GM18873 (cell line): ENCODE results near the gene PLEK.
"Not testable (repeated sequence)": the region's sequence is repeated elsewhere in the genome, so short reads cannot be mapped to it uniquely, and the experiment has no call there.

Experiments
- ATAC-seq: cut with Tn5 transposase; IDR thresholded peaks from one replicate; pipeline ENCODE4 v1.9.1; 2021; ENCODE audit warnings: mild to moderate bottlenecking, moderate library complexity, moderate number of reproducible peaks; ENCODE audit not compliant: unreplicated experiment, low FRiP score

The PLEK gene

GRCh38 chr2:68436270-68436669, 71.2 kb downstream of the PLEK start:
- ATAC-seq: no peak

GRCh38 chr2:68438455-68439303, 73.6 kb downstream of the PLEK start:
- ATAC-seq: no peak

- peak; percentile 96 for ATAC-seq
Measured at GRCh38 chr2:68441179-68441993, 76.3 kb downstream of the PLEK start.

GRCh38 chr2:68441994-68442322, 76.9 kb downstream of the PLEK start:
- no peak for ATAC-seq

- not testable (repeated sequence) for ATAC-seq
Measured at GRCh38 chr2:68446425-68446824, 81.3 kb downstream of the PLEK start.
